GM20000 (cell line): ENCODE results near the gene NUB1.

ENCODE experiments used
- DNase-seq: peaks from one replicate; pipeline ENCODE4 v3.0.0; 2012; ENCODE audit warnings: low spot score
- CTCF ChIP-seq: IDR thresholded peaks from 2 replicates; pipeline ENCODE4 v1.5.1; 2012; ENCODE audit warnings: mild to moderate bottlenecking, control low read depth; ENCODE audit errors: extremely low read depth, missing control alignments

Gene NUB1

GRCh38 chr7:151399906-151400305, 58.3 kb downstream of the NUB1 start:
- TF ChIP-seq CTCF: no peak
- DNase-seq: no peak

- TF ChIP-seq CTCF: no peak
- DNase-seq: peak; percentile 70
Measured at GRCh38 chr7:151400626-151401315, 59.2 kb downstream of the NUB1 start.

- no peak for TF ChIP-seq CTCF
- no peak for DNase-seq
Measured at GRCh38 chr7:151402029-151402835, 60.6 kb downstream of the NUB1 start.

GRCh38 chr7:151403764-151404163, 62.2 kb downstream of the NUB1 start:
- DNase-seq: no peak
- TF ChIP-seq CTCF: no peak

GRCh38 chr7:151404216-151405011, 62.8 kb downstream of the NUB1 start:
- no peak for DNase-seq
- no peak for TF ChIP-seq CTCF

GRCh38 chr7:151405056-151405455, 63.4 kb downstream of the NUB1 start:
- DNase-seq: no peak
- TF ChIP-seq CTCF: no peak

GRCh38 chr7:151405588-151405987, 64.0 kb downstream of the NUB1 start:
- no peak for DNase-seq
- no peak for TF ChIP-seq CTCF
